Fibroblast of lung (primary cell): ENCODE results near the gene KIRREL3. TPM values are rescaled to one million over a fixed set of nuclear protein-coding genes. Genes with fewer than 3 reads are reported as not detected.

Experiments used
- DNase-seq, 2 donors: peaks; one replicate each; pipeline versions ENCODE4 v3.0.0 to v3.0.0-alpha.2; 2010; ENCODE audit warnings: low read depth in 2 of 2
- H2AFZ ChIP-seq: 2 replicates; pipeline ENCODE4 v1.5.1; 2012; ENCODE audit warnings: low read length, control low read depth, inconsistent platforms
- H3K27ac ChIP-seq: 2 replicates; pipeline ENCODE4 v1.5.1; 2011; ENCODE audit warnings: low read length, control low read depth; ENCODE audit not compliant: insufficient read depth
- H3K27me3 ChIP-seq: 2 replicates; pipeline ENCODE4 v1.5.1; 2011; ENCODE audit warnings: mild to moderate bottlenecking, low read length; ENCODE audit not compliant: control insufficient read depth, insufficient read depth
- H3K36me3 ChIP-seq: 2 replicates; pipeline ENCODE4 v1.5.1; 2011; ENCODE audit warnings: low read length; ENCODE audit not compliant: control insufficient read depth, insufficient read depth
- H3K4me1 ChIP-seq: 2 replicates; pipeline ENCODE4 v1.5.1; 2011; ENCODE audit warnings: low read length; ENCODE audit not compliant: control insufficient read depth, insufficient read depth; ENCODE audit errors: extremely low read depth
- H3K4me2 ChIP-seq: 2 replicates; pipeline ENCODE4 v1.5.1; 2011; ENCODE audit warnings: low read length, control low read depth; ENCODE audit not compliant: insufficient read depth; ENCODE audit errors: extremely low read depth
- H3K4me3 ChIP-seq, 4 experiments: fragments of 200-600 bp in 1 of 4; sonication (generic) in 1 of 4; replicated peaks in 1 of 4; 2 replicates each; pipeline ENCODE4 v1.5.1; 2011 to 2016; ENCODE audit warnings: low read length in 4 of 4, low read depth in 3 of 4, mild to moderate bottlenecking in 3 of 4, control low read depth in 2 of 4, inconsistent platforms in 1 of 4, mixed read lengths in 1 of 4; ENCODE audit not compliant: insufficient read depth in 1 of 4; ENCODE audit errors: control extremely low read depth in 1 of 4
- H3K79me2 ChIP-seq: 2 replicates; pipeline ENCODE4 v1.5.1; 2012; ENCODE audit warnings: mild to moderate bottlenecking, low read length, inconsistent platforms; ENCODE audit not compliant: control insufficient read depth, insufficient read depth
- H3K9ac ChIP-seq: 2 replicates; pipeline ENCODE4 v1.5.1; 2011; ENCODE audit warnings: mild to moderate bottlenecking, low read length, control low read depth; ENCODE audit not compliant: insufficient read depth
- H3K9me3 ChIP-seq: 2 replicates; pipeline ENCODE4 v1.5.1; 2012; ENCODE audit warnings: low read depth, low read length; ENCODE audit not compliant: control insufficient read depth, insufficient read depth
- H4K20me1 ChIP-seq: 2 replicates; pipeline ENCODE4 v1.5.1; 2011; ENCODE audit warnings: low read length; ENCODE audit not compliant: control insufficient read depth, insufficient read depth; ENCODE audit errors: extremely low read depth
- CTCF ChIP-seq, 2 donors: IDR thresholded peaks in 1 of 2; conservative IDR thresholded peaks in 1 of 2; 1 replicate in 1 of 2; 2 replicates in 1 of 2; pipeline ENCODE4 v1.5.1; 2011 to 2012; ENCODE audit warnings: low read length in 2 of 2, control low read depth in 1 of 2, inconsistent platforms in 1 of 2, low read depth in 1 of 2, mild to moderate bottlenecking in 1 of 2
- EZH2 ChIP-seq: IDR thresholded peaks from 2 replicates; pipeline ENCODE4 v1.5.1; 2012; ENCODE audit warnings: low read length, control low read depth, mild to moderate bottlenecking; ENCODE audit errors: missing control alignments
- polyA plus RNA-seq, 2 donors: library from polyadenylated mRNA; depleted of rRNA in 1 of 2; stranded (reverse) in 1 of 2; unstranded in 1 of 2; fragments of >200 nt; gene quantifications; 2 replicates each; pipeline ENCODE4 v1.2.1, GENCODE V29; 2011 to 2012; ENCODE audit warnings: missing spikeins in 1 of 2
- total RNA-seq: library from RNA; depleted of rRNA; stranded (reverse); fragments of >200 nt; gene quantifications from 2 replicates; pipeline ENCODE4 v1.2.1, GENCODE V29; 2014

Gene KIRREL3
- total and polyA plus RNA-seq, 2 donors (not counting 1 experiment from before 2014, with no cell fraction given): 2.8 to 6.1 TPM

- Histone ChIP-seq H4K20me1 (no peaks in the 10 kb centered on the region), H3K27me3 (no peaks in the 10 kb centered on the region), H3K36me3 (no peaks in the 10 kb centered on the region), H2AFZ (no peak overlapping the region), H3K4me3 (no peak overlapping the region), H3K9ac (no peak overlapping the region), H3K4me2 (no peak overlapping the region), H3K27ac (no peak overlapping the region), H3K4me1 (no peaks in the 10 kb centered on the region), H3K79me2 (no peaks in the 10 kb centered on the region), H3K9me3 (no peaks in the 10 kb centered on the region)
- TF ChIP-seq CTCF (conservative IDR thresholded peaks at IDR 0.05 in 1 of 2, IDR thresholded peaks at IDR 0.05 in 1 of 2; ENCODE audit: low read depth in 1 of 2, low read length in 2 of 2) (no peak), EZH2 (no peak)
- no peak for DNase-seq
These were observed 121.1 kb downstream of the KIRREL3 start for GRCh38 chr11:126879516-126879915.

GRCh38 chr11:126878913-126879482 lies 121.6 kb downstream of the KIRREL3 start:
- no peaks in the 10 kb centered on the region for H3K36me3 ChIP-seq
- no peaks in the 10 kb centered on the region for H3K4me1 ChIP-seq
- TF ChIP-seq CTCF (conservative IDR thresholded peaks at IDR 0.05 in 1 of 2, IDR thresholded peaks at IDR 0.05 in 1 of 2; ENCODE audit: low read depth in 1 of 2, low read length in 2 of 2) (no peak), EZH2 (no peak)
- no peak overlapping the region for H2AFZ ChIP-seq
- no peak overlapping the region for H3K4me2 ChIP-seq
- H3K9ac ChIP-seq: no peak overlapping the region
- DNase-seq: no peak
- no peaks in the 10 kb centered on the region for H3K79me2 ChIP-seq
- no peaks in the 10 kb centered on the region for H4K20me1 ChIP-seq
- no peaks in the 10 kb centered on the region for H3K9me3 ChIP-seq
- no peak overlapping the region for H3K27ac ChIP-seq
- no peaks in the 10 kb centered on the region for H3K27me3 ChIP-seq
- H3K4me3 ChIP-seq: no peak overlapping the region

GRCh38 chr11:126874831-126875230 lies 125.7 kb downstream of the KIRREL3 start:
- no peaks in the 10 kb centered on the region for H4K20me1 ChIP-seq
- H3K4me2 ChIP-seq: no peak overlapping the region
- no peaks in the 10 kb centered on the region for H3K79me2 ChIP-seq
- H3K4me1 ChIP-seq: no peaks in the 10 kb centered on the region
- peak in 1 of 2 donors; percentile 33 for DNase-seq
- H3K9ac ChIP-seq: no peak overlapping the region
- no peaks in the 10 kb centered on the region for H3K27me3 ChIP-seq
- no peak overlapping the region for H3K27ac ChIP-seq
- no peak for TF ChIP-seq EZH2
- peak in 1 of 2 donors; percentile 11 for TF ChIP-seq CTCF (conservative IDR thresholded peaks at IDR 0.05 in 1 of 2, IDR thresholded peaks at IDR 0.05 in 1 of 2; ENCODE audit: low read depth in 1 of 2, low read length in 2 of 2)
- H3K4me3 ChIP-seq: no peak overlapping the region
- no peaks in the 10 kb centered on the region for H3K36me3 ChIP-seq
- no peak overlapping the region for H2AFZ ChIP-seq
- H3K9me3 ChIP-seq: no peaks in the 10 kb centered on the region
